HG03045 (cell line): ENCODE measurements around the gene PSMB9.
"Not testable (repeated sequence)": the region's sequence is repeated elsewhere in the genome, so short reads cannot be mapped to it uniquely, and the experiment has no call there.

Source experiments
- ATAC-seq: cut with Tn5 transposase; IDR thresholded peaks from one replicate; pipeline ENCODE4 v1.9.1; 2021; ENCODE audit warnings: mild to moderate bottlenecking, moderate library complexity; ENCODE audit not compliant: unreplicated experiment

Gene PSMB9

GRCh38 chr6:32857156-32857891, 3.3 kb downstream of the PSMB9 start:
- ATAC-seq = no peak

- no peak for ATAC-seq
Measured at GRCh38 chr6:32858194-32858593, 4.2 kb downstream of the PSMB9 start.

GRCh38 chr6:32860674-32861073, 6.7 kb downstream of the PSMB9 start:
- ATAC-seq = no peak

DNA sequence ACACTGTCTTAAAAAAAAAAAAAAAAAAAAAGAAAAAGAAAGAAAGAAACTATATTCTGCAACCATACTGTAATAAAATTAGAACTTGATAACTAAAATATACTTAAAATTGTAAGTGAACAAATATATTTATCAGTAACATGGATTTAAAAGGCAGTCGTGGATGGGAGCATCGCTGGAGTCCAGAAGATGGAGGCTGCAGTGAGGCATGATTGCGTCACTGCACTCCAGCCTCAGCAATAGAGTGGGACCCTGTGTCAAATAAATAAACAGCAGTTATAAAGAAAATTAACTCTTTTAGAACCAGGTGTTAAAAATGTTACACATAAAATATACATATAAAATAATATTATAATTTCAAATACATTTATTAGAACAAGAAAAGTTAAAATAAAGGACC, 8.7 kb downstream of the PSMB9 start:
- no peak for ATAC-seq

GRCh38 chr6:32865724-32866443, 11.9 kb downstream of the PSMB9 start:
- ATAC-seq = no peak

DNA sequence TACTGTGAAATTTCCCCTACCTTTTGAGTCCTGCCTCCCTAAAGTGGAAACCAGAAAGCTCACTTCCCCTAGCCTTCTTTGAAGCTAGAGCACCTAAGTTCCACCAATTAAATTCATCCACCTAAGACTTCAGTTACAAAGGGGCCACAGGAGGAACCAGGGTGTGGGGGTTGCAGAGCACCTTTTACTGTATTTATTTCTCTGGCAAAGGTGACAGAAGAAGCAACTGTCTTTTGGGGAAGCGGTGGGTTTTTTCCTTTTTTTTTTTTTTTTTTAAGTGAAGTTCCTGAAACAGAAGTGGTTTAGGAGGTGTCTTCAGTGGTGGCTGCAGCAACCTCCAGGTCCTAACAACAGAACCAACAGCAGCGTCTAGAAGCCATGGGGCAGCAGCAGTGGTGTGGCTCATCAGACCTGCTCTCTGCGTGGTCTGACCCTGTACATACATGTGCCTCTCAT, 13.1 kb downstream of the PSMB9 start:
- ATAC-seq = no peak

GRCh38 chr6:32867554-32868256, 13.7 kb downstream of the PSMB9 start:
- ATAC-seq = no peak

DNA sequence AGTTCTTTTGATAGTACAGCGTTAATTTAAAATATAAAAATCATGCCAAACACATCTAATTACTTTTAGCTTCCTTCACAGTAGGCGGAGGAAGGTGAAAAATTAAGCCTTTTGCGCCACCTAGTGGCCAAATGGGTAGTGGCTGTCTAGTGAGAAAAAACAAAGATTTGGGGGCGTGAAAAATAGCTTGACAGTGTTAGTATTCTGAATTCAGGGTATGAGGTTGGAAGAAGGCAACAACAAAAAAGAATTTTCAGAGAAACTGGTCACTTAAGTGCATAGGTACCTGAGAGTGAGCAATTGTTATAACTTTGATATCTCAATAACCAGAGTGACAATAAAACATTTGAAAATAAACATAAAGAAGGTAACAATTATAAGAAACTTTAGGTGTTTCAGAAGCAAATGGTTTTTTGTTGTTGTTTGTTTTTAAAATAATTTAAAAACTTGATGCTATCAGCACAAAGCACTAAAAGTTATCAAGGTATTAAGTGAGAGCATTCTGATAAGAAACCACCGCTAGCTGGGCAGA, 14.3 kb downstream of the PSMB9 start:
- ATAC-seq = no peak

DNA sequence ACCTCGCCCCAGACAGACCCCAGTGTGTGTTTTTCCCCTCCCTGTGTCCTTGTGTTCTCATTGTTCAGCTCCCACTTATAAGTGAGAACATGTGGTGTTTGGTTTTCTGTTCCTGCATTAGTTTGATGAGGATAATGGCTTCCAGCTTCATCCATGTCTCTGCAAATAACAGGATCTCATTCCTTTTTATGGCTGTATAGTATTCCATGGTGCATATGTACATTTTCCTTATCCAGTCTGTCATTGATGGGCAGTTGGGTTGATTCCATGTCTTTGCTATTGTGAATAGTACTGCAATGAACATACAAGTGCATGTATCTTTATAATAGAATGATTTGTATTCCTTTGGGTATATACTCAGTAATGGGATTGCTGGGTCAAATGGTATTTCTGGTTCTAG, 20.0 kb downstream of the PSMB9 start:
- ATAC-seq = not testable (repeated sequence)

DNA sequence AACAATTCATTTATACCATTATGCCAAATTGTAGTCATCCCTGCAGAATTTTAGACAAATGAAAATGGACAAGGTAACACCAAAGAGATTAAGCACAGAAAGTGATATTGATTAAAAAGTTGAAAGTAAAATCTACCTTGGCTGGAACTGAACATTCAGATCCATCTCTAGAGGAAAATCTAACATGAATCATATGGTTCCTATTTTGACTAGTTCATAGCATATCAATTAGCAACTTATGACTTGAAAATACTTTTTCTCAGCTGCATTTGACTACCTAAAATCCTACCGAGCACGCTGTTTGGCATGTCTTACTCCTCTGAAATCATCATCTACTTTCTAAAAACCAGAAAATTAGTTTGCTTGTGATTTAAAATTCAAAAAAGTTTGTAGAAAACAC, 22.6 kb downstream of the PSMB9 start:
- no peak for ATAC-seq

GRCh38 chr6:32879691-32880090, 25.7 kb downstream of the PSMB9 start:
- ATAC-seq = no peak

GRCh38 chr6:32880962-32881361, 27.0 kb downstream of the PSMB9 start:
- not testable (repeated sequence) for ATAC-seq

DNA sequence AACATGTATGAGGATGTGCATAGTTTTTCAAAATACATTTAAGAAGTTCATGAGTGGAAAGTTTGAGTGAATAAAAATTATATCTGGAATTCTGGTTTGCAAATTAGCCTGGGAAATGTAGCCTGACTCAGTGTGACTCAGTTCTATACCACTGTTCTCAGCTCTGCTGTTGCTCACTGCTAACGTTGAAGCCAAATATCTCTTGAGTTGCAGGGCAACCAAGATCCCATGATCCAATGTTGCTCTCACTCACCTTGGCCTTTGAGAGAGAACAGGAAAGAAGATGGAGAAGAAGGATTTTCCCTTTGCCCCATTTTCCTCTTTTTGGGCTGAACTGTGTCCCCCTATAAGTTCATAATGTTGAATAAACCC, 28.9 kb downstream of the PSMB9 start:
- no peak for ATAC-seq

DNA sequence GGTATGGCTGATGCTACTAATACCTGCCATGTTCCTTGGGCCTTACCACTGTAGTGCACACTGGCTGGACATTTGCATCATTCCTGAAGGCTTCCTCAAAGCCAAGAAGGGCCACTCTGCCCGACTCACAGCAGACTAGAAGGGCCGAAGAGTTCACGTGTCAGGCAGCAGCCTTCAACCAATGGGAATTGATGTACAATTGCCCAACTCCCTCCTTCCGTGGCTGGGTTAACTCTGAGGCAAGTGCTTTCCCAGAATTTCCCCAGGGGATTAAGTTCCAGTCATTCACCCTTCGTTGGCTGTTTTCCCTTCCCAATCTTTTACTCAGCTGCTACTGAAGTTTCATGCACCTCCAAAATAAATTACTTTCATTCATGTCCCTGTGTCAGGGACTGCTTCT, 29.8 kb downstream of the PSMB9 start:
- ATAC-seq = no peak

DNA sequence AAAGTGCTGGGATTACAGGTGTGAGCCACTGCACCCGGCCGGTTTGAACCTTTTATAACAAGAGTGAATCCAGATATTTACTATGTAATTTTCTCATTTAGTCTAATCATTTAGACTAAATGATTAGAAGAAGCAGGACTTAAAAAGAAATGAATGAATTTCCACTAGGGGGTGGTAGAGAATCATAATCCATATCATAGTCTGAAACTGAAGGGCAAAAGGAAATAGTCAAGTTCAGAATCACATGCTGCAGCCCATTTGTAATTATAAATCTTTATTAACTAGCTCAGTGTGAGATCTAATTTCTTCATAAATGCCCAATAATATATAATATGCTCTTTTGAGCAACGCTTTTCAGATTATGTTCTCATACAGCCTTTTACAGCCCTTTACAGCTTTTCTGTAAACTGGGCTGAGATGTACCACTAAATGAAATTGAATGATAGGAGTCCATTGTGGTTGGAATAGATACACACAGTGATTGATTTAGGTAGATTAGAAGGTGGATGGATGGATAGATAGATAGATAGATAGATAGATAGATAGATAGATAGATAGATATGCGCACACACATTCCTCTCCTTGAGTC, 31.8 kb downstream of the PSMB9 start:
- ATAC-seq = no peak

- ATAC-seq = no peak
Measured at GRCh38 chr6:32886681-32887383, 32.8 kb downstream of the PSMB9 start.

DNA sequence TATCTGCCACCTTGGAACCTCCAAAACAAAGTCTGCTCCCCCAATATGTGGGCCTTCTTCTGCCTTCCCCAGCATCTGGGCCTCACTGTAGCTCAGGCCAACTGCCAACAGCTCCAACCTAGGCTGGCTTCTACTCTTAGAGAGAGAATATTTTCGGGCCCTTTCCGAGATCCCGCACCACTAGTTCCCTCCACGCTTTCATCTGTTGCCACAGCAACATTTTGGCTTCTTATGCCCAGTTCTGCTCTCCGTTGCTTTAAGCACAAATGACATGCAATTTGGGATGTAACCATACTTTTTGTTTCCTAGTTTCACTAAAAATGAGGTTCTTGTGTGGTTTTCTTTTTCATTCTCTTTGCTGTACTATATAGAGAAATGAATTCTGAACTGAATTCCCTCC, 33.6 kb downstream of the PSMB9 start:
- ATAC-seq = no peak

- ATAC-seq = no peak
Measured at GRCh38 chr6:32888576-32888975, 34.6 kb downstream of the PSMB9 start.

DNA sequence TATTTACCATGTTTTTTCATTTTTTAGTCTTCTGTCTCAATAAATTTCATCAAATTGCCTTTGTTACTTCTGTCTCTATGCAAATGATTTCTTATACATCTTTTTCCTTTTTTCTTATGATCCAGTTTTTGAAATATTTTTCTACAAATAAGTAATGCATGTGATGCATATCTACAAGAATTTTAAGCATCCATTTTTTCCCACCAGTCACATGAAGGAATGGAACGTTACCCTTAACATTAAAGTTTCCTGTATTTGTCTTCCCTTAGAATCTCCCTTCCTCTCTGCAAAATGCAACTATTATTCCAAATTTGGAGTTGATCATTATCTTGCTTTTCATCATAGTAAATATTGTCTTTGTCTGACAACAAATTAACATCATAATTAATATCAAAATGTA, 35.5 kb downstream of the PSMB9 start:
- no peak for ATAC-seq

DNA sequence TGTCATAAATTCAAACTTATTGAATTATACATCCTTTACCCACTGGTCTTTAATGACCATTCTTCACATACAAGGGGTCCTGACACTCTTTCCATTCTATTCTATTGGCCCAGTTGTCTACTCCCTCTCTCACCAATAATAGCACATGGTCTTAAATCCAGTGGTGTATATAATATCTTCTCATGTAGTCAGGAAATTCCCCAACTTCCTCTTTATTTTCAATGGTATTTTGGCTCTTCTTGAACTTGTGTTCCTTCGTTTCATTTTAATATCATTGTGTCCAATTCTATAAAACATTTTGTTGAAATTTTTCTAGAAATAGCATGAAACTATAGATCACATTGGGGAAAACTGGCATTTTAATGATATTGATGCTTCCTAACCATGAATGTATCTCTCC, 36.8 kb downstream of the PSMB9 start:
- no peak for ATAC-seq
